Activated CD4-positive, alpha-beta T cell treated with anti-CD3 and anti-CD28 coated beads for 36 hours (primary cell): ENCODE data around the gene TMEM165. TPM values are rescaled to one million over a fixed set of nuclear protein-coding genes. Genes with fewer than 3 reads are reported as not detected.

ENCODE experiments used
- ATAC-seq: fragments of 200-7000 bp; cut with Tn5 transposase; one replicate; pipeline ENCODE4 v1.10.0; 2021; ENCODE audit warnings: mild to moderate bottlenecking, moderate library complexity
- CTCF ChIA-PET: fragments of 350-600 bp; sonication (Branson Sonifier 250); formaldehyde crosslinking; loops from one replicate; lab custom pipeline; 2021; ENCODE audit warnings: antibody characterized with exemption; lab: Charles Lee
- POLR2A ChIA-PET: fragments of 350-600 bp; sonication (Branson Sonifier 250); formaldehyde crosslinking; loops from one replicate; lab custom pipeline; 2021; ENCODE audit warnings: antibody characterized with exemption, inconsistent platforms; lab: Charles Lee
- DNase-seq: peaks from one replicate; pipeline ENCODE4 v3.0.0-alpha.2; 2020
- H3K27ac Mint-ChIP-seq: one replicate; pipeline ENCODE4 v1.8.0; 2021; ENCODE audit warnings: mixed read lengths
- H3K27me3 Mint-ChIP-seq: one replicate; pipeline ENCODE4 v1.8.0; 2021; ENCODE audit warnings: mixed read lengths
- H3K36me3 Mint-ChIP-seq: one replicate; pipeline ENCODE4 v1.8.0; 2021; ENCODE audit warnings: low read depth, mixed read lengths
- H3K4me1 Mint-ChIP-seq: one replicate; pipeline ENCODE4 v1.8.0; 2021; ENCODE audit warnings: mixed read lengths
- H3K4me3 Mint-ChIP-seq: one replicate; pipeline ENCODE4 v1.8.0; 2021; ENCODE audit warnings: mild to moderate bottlenecking, moderate library complexity, mixed read lengths
- H3K9me3 Mint-ChIP-seq: one replicate; pipeline ENCODE4 v1.8.0; 2021; ENCODE audit warnings: low read depth, mixed read lengths
- intact Hi-C, 2 experiments: fragments of 100-400 bp; cut with DNase I in 1 of 2; cut with micrococcal nuclease in 1 of 2; formaldehyde crosslinking; loops; one replicate each; pipeline versions ENCODE4 v1.14.2 to v1.15.1; 2022 to 2024; cut with DNase I, micrococcal nuclease
- total RNA-seq, 2 experiments: library from RNA; stranded (reverse); gene quantifications; one replicate each; pipeline ENCODE4 v1.2.3, GENCODE V29; 2021

TMEM165 gene
- total RNA-seq, 2 experiments from 2014 or later, result 43.4 to 49.5 TPM

- Mint-ChIP-seq H3K4me1 (peaks cover 35% of the 10 kb centered on the region), H3K36me3 (peaks cover 42% of the 10 kb centered on the region), H3K27ac (no peak overlapping the region), H3K4me3 (no peak overlapping the region), H3K9me3 (no peaks in the 10 kb centered on the region), H3K27me3 (no peaks in the 10 kb centered on the region)
- ChIA-PET CTCF (no interaction called here), POLR2A (no interaction called here)
- no peak for DNase-seq
- intact Hi-C loops, result no loop called here
- no peak for ATAC-seq
Observed at GRCh38 chr4:55406545-55406944, 10.8 kb downstream of the TMEM165 start.

GRCh38 chr4:55407119-55407518 lies 11.4 kb downstream of the TMEM165 start:
- CTCF ChIA-PET, result no interaction called here
- H3K36me3 Mint-ChIP-seq, result peaks cover 42% of the 10 kb centered on the region

DNA sequence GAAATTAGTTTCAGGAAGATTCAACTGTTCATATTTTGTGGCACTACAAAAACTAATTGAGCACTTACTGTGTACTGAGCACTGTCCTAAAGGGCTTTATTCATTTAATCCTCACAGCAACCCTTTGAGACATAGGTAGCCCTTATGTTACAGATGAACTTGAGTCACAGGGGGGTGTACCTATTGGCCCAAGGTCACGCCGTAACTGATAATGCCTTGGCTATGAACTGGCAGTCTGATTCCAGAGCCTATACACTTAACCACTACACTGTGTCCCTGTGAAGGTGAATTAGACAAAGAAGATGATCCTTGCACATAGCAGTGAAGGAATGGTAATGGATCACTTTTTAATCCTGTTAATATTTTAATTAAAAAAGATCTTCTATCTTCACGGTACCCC lies 12.0 kb downstream of the TMEM165 start:
- ChIA-PET POLR2A (no interaction called here), CTCF (interaction anchor here (0.7 to 2.2 kb wide), 2 partner anchors 10 to 13 kb away, joined by 3 to 8 read pairs; partner anchors contain the start of gene TMEM165)
- ATAC-seq (no peak), DNase-seq (no peak)
- Mint-ChIP-seq H3K9me3 (no peaks in the 10 kb centered on the region), H3K4me1 (peaks cover 35% of the 10 kb centered on the region), H3K36me3 (peaks cover 42% of the 10 kb centered on the region), H3K27ac (no peak overlapping the region), H3K4me3 (no peak overlapping the region), H3K27me3 (no peaks in the 10 kb centered on the region)
- intact Hi-C loops, result no loop called here

More at GRCh38 chr4:55407119-55407518, 11.4 kb downstream of the TMEM165 start:
- no peak overlapping the region for H3K4me3 Mint-ChIP-seq
- intact Hi-C loops, result no loop called here
- POLR2A ChIA-PET, result no interaction called here
- ATAC-seq (no peak), DNase-seq (no peak)
- no peak overlapping the region for H3K27ac Mint-ChIP-seq
- H3K27me3 Mint-ChIP-seq, result no peaks in the 10 kb centered on the region
- H3K9me3 Mint-ChIP-seq, result no peaks in the 10 kb centered on the region
- peaks cover 35% of the 10 kb centered on the region for H3K4me1 Mint-ChIP-seq

DNA sequence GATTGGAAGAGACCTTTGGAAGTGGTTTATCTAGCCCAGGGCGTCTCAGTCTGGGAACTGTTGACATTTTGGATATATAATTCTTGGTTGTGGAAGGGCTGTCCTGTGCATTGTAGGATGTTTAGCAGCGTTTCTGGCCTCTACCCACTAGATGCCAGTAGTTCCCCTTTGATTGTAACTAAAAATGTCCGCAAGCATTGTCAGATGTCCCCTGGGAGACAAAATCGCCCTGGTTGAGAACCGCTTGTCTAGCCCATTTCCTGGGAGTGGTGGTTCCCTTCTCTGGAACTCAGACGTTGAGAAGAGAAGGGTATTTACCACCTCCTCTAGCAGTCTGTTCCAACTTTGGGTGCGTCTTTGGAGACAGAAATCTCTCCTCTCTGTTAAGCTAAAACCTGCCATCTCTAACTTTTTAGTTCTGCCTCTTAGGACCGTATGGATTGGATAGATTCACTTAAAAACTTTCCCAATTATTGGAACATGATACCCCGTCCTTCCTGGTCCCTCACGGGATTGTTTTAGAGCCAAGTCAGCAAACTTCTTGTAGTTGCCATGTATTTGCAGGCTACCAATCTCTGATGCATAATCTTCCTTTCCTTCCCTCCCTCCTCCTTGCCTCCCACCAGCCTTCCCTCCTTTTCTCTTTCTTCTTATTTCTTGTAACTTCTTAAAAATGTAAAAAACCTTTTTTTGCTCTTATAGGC lies 13.9 kb downstream of the TMEM165 start:
- CTCF ChIA-PET, result interaction anchor here (0.9 to 2.2 kb wide), 7 partner anchors 8 to 64 kb away, joined by 3 to 8 read pairs (median 5); partner anchors contain the start of gene TMEM165
- H3K4me3 Mint-ChIP-seq, result no peak overlapping the region
- POLR2A ChIA-PET, result no interaction called here

GRCh38 chr4:55410431-55410830 lies 14.7 kb downstream of the TMEM165 start:
- H3K27ac Mint-ChIP-seq, result no peak overlapping the region
- POLR2A ChIA-PET, result no interaction called here
- no peak for ATAC-seq

More for the DNA sequence above, 13.9 kb downstream of the TMEM165 start:
- H3K27me3 Mint-ChIP-seq, result no peaks in the 10 kb centered on the region
- no peak overlapping the region for H3K27ac Mint-ChIP-seq
- H3K9me3 Mint-ChIP-seq, result no peaks in the 10 kb centered on the region
- peaks cover 29% of the 10 kb centered on the region for H3K36me3 Mint-ChIP-seq
- ATAC-seq, result no peak
- H3K4me1 Mint-ChIP-seq, result peaks cover 26% of the 10 kb centered on the region
- DNase-seq, result no peak
- intact Hi-C loops, result no loop called here

GRCh38 chr4:55411621-55412020 lies 15.9 kb downstream of the TMEM165 start:
- H3K27ac Mint-ChIP-seq, result no peak overlapping the region
- DNase-seq (no peak), ATAC-seq (no peak)
- H3K27me3 Mint-ChIP-seq, result no peaks in the 10 kb centered on the region
- peaks cover 19% of the 10 kb centered on the region for H3K36me3 Mint-ChIP-seq
- H3K4me1 Mint-ChIP-seq, result peaks cover 13% of the 10 kb centered on the region
- no peaks in the 10 kb centered on the region for H3K9me3 Mint-ChIP-seq
- no peak overlapping the region for H3K4me3 Mint-ChIP-seq
- intact Hi-C loops, result no loop called here
- CTCF ChIA-PET, result interaction anchor here (0.8 to 1.8 kb wide), 4 partner anchors 13 to 35 kb away, joined by 3 to 7 read pairs (median 4); partner anchors contain the start of gene TMEM165
- POLR2A ChIA-PET, result no interaction called here

More at GRCh38 chr4:55410431-55410830, 14.7 kb downstream of the TMEM165 start:
- Mint-ChIP-seq H3K9me3 (no peaks in the 10 kb centered on the region), H3K27me3 (no peaks in the 10 kb centered on the region), H3K4me1 (peaks cover 22% of the 10 kb centered on the region), H3K4me3 (no peak overlapping the region), H3K36me3 (peaks cover 25% of the 10 kb centered on the region)
- CTCF ChIA-PET, result interaction anchor here (0.6 to 1.8 kb wide), 5 partner anchors 11 to 1926 kb away, joined by 3 to 7 read pairs (median 4); partner anchors contain the start of gene TMEM165
- no peak for DNase-seq
- intact Hi-C loops, result no loop called here

GRCh38 chr4:55416176-55416575 lies 20.4 kb downstream of the TMEM165 start:
- intact Hi-C loops, result no loop called here
- no peak overlapping the region for H3K27ac Mint-ChIP-seq
- ChIA-PET CTCF (interaction anchor here (0.8 to 2.3 kb wide), 3 partner anchors 7 to 19 kb away, joined by 3 to 8 read pairs (median 3); no protein-coding TSS in a partner anchor), POLR2A (no interaction called here)
- H3K27me3 Mint-ChIP-seq, result no peaks in the 10 kb centered on the region
- H3K4me1 Mint-ChIP-seq, result no peaks in the 10 kb centered on the region
- no peaks in the 10 kb centered on the region for H3K9me3 Mint-ChIP-seq
- DNase-seq (no peak), ATAC-seq (no peak)
- H3K36me3 Mint-ChIP-seq, result peaks cover 29% of the 10 kb centered on the region
- H3K4me3 Mint-ChIP-seq, result no peak overlapping the region

GRCh38 chr4:55424791-55425190 lies 29.0 kb downstream of the TMEM165 start:
- no peak overlapping the region for H3K27ac Mint-ChIP-seq
- no peak overlapping the region for H3K4me3 Mint-ChIP-seq
- ChIA-PET CTCF (no interaction called here), POLR2A (no interaction called here)
- intact Hi-C loops, result no loop called here
- no peaks in the 10 kb centered on the region for H3K27me3 Mint-ChIP-seq
- peaks cover 48% of the 10 kb centered on the region for H3K36me3 Mint-ChIP-seq
- no peak for DNase-seq
- H3K4me1 Mint-ChIP-seq, result no peaks in the 10 kb centered on the region
- H3K9me3 Mint-ChIP-seq, result no peaks in the 10 kb centered on the region
- ATAC-seq, result no peak

- no peaks in the 10 kb centered on the region for H3K27me3 Mint-ChIP-seq
- no peaks in the 10 kb centered on the region for H3K9me3 Mint-ChIP-seq
- ChIA-PET POLR2A (no interaction called here), CTCF (interaction anchor here (0.6 to 1.2 kb wide), 3 partner anchors 10 to 840 kb away, joined by 3 to 4 read pairs (median 4); no protein-coding TSS in a partner anchor)
- DNase-seq, result no peak
- no peak overlapping the region for H3K4me3 Mint-ChIP-seq
- H3K36me3 Mint-ChIP-seq, result peaks cover 25% of the 10 kb centered on the region
- intact Hi-C loops, result loop anchor here in 1 of 2 experiments (5.0 kb wide), 1 partner anchor 35 kb away; the partner anchor contains the start of gene TMEM165
- no peak for ATAC-seq
- peaks cover 15% of the 10 kb centered on the region for H3K4me1 Mint-ChIP-seq
- no peak overlapping the region for H3K27ac Mint-ChIP-seq
Observed at GRCh38 chr4:55431710-55432336, 36.1 kb downstream of the TMEM165 start.

DNA sequence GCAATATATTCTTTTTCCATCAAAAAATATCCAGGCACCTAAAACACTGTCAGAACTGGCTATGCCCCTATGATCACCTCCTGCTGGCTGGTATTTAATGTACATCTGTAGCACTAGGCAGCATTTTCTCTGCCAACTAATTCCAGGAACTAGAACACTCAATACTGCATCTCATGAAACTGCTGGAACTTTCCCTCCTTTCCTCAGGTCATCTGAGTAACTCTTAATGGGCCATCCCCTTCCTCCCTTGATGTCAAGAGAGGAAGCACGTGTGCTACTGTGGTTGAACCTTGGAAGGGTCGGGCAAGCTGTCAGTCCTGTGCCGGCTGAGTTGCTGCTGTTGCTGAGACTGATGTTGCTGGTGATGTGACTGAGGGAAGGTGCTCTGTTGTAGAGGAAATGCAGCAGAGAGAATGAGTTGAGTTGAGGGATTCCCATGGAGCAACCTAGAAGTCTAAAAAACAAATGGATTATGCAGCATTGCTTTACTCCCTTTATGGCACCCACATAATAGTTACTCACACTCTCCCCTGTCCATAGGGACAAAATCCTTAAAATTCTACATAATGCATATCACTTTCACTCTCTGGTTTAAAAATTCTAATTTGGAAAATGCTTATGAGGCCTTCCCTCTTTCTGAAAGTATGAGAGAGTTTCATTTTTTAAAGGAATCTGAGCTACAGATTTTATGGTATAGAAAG lies 39.5 kb downstream of the TMEM165 start:
- Mint-ChIP-seq H3K9me3 (no peaks in the 10 kb centered on the region), H3K4me1 (peaks cover 15% of the 10 kb centered on the region), H3K4me3 (no peak overlapping the region), H3K27me3 (no peaks in the 10 kb centered on the region), H3K36me3 (peaks cover 41% of the 10 kb centered on the region), H3K27ac (peak overlapping the region; percentile 73)
- ChIA-PET POLR2A (no interaction called here), CTCF (interaction anchor here (1.2 to 1.3 kb wide), 2 partner anchors 11 to 19 kb away, joined by 3 read pairs; no protein-coding TSS in a partner anchor)
- peak; percentile 96 for ATAC-seq
- peak; percentile 62 for DNase-seq
- intact Hi-C loops, result loop anchor here (2.0 to 5.0 kb wide), 3 partner anchors 88 to 117 kb away; partner anchors contain the start of genes CLOCK (in 1 of the 2) and SRD5A3 (in 1 of the 2)

DNA sequence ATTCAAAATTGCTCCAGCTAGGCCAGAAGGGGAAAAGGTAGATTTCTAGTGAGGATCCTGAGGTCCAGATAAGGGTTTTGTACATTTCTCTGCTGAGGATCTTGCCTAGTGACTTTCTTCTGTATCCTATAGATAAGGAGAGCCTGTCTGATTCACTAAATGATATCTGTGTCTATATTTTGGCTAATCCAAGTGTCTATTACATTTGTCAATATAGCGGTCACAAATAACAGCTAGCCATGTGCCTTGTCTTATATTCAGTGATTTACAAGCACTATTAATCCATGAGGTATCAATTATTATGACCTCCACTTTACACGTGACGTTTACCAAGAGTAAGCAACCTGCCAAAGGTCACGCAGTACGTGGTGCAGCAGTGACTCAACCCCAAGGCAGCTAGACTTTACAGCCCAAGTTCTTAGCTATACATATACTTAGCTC lies 41.6 kb downstream of the TMEM165 start:
- intact Hi-C loops, result loop anchor here (5.0 kb wide), 2 partner anchors 110 to 115 kb away; partner anchors contain the start of gene CLOCK (in 1 of the 2)
- ATAC-seq (no peak), DNase-seq (no peak)
- Mint-ChIP-seq H3K36me3 (peaks cover 47% of the 10 kb centered on the region), H3K27ac (no peak overlapping the region), H3K9me3 (no peaks in the 10 kb centered on the region), H3K4me3 (no peak overlapping the region), H3K27me3 (no peaks in the 10 kb centered on the region), H3K4me1 (peaks cover 15% of the 10 kb centered on the region)
- ChIA-PET POLR2A (no interaction called here), CTCF (interaction anchor here (1.1 kb wide), 1 partner anchor 12 kb away, joined by 3 read pairs; no protein-coding TSS in a partner anchor)
